ENCODE results near the gene TTC39C. TPM values are rescaled to one million over a fixed set of nuclear protein-coding genes. Genes with fewer than 3 reads are reported as not detected.
A peak's percentile ranks its signal among the peaks of the same experiment; 100 is the strongest.
"Not testable (repeated sequence)": the region's sequence is repeated elsewhere in the genome, so short reads cannot be mapped to it uniquely, and the experiment has no call there.

TTC39C gene
- total RNA-seq, 1 donor from 2014 or later = 30.1 TPM

GRCh38 chr18:24022161-24022560 is 7.6 kb downstream of the TTC39C start:
- TF ChIP-seq CTCF (IDR thresholded peaks at IDR 0.05; ENCODE audit: unreplicated experiment) = no peak
- Mint-ChIP-seq H3K9me3 (ENCODE audit: low read depth) (no peaks in the 10 kb centered on the region), H3K27ac (no peak overlapping the region), H3K36me3 (ENCODE audit: insufficient read depth) (peaks cover 2% of the 10 kb centered on the region), H3K27me3 (no peaks in the 10 kb centered on the region), H3K4me1 (ENCODE audit: low read depth) (peaks cover 8% of the 10 kb centered on the region), H3K4me3 (ENCODE audit: low read depth) (no peak overlapping the region)
- DNase-seq (ENCODE audit: low spot score, unreplicated experiment) = no peak

- Mint-ChIP-seq H3K27me3 (no peaks in the 10 kb centered on the region), H3K9me3 (ENCODE audit: low read depth) (no peaks in the 10 kb centered on the region), H3K4me1 (ENCODE audit: low read depth) (peaks cover 9% of the 10 kb centered on the region), H3K4me3 (ENCODE audit: low read depth) (no peak overlapping the region), H3K36me3 (ENCODE audit: insufficient read depth) (peaks cover 2% of the 10 kb centered on the region), H3K27ac (no peak overlapping the region)
- peak; percentile 48 for TF ChIP-seq CTCF (IDR thresholded peaks at IDR 0.05; ENCODE audit: unreplicated experiment)
- peak; percentile 12 for DNase-seq (ENCODE audit: low spot score, unreplicated experiment)
Measured at GRCh38 chr18:24023185-24023814, 8.7 kb downstream of the TTC39C start.

GRCh38 chr18:24024425-24024824 is 9.9 kb downstream of the TTC39C start:
- H3K4me1 Mint-ChIP-seq (ENCODE audit: low read depth) = peaks cover 7% of the 10 kb centered on the region
- peaks cover 2% of the 10 kb centered on the region for H3K36me3 Mint-ChIP-seq (ENCODE audit: insufficient read depth)
- no peak for DNase-seq (ENCODE audit: low spot score, unreplicated experiment)
- no peaks in the 10 kb centered on the region for H3K27me3 Mint-ChIP-seq
- no peaks in the 10 kb centered on the region for H3K9me3 Mint-ChIP-seq (ENCODE audit: low read depth)
- TF ChIP-seq CTCF (IDR thresholded peaks at IDR 0.05; ENCODE audit: unreplicated experiment) = no peak
- no peak overlapping the region for H3K27ac Mint-ChIP-seq
- no peak overlapping the region for H3K4me3 Mint-ChIP-seq (ENCODE audit: low read depth)

GRCh38 chr18:24026457-24026856 is 11.9 kb downstream of the TTC39C start:
- Mint-ChIP-seq H3K4me1 (ENCODE audit: low read depth) (peaks cover 12% of the 10 kb centered on the region), H3K27ac (no peak overlapping the region), H3K4me3 (ENCODE audit: low read depth) (no peak overlapping the region), H3K36me3 (ENCODE audit: insufficient read depth) (peaks cover 2% of the 10 kb centered on the region), H3K27me3 (peaks cover 1% of the 10 kb centered on the region), H3K9me3 (ENCODE audit: low read depth) (no peaks in the 10 kb centered on the region)
- TF ChIP-seq CTCF (IDR thresholded peaks at IDR 0.05; ENCODE audit: unreplicated experiment) = no peak
- DNase-seq (ENCODE audit: low spot score, unreplicated experiment) = no peak

DNA sequence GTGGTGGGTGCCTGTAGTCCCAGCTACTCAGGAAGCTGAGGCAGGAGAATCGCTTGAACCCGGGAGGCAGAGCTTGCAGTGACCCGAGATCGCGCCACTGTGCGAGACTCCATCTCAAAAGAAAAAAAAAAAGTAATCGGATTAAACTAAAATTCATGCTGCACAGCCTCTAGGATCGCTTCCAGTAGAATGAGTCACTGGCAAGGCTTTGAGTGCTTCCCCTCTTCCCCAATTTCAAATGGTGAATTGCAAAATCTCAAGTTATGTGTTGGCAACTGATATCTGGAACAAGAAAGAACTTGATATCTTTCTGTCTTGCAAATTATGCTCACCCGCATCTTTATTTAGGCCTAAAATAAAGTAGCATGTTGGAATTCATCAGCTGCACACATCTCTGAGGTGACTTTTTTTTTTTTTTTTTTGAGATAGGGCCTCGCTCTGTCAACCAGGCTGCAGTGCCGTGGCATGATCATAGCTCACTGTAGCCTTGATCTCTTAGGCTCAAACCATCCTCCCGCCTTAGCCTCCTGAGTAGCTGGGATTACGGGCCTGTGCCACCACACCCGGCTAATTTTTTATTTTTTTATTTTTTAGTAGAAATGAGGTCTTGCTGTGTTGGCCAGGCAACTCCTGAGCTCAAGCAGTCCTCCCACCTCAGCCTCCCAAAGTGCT is 12.7 kb downstream of the TTC39C start:
- peaks cover 2% of the 10 kb centered on the region for H3K36me3 Mint-ChIP-seq (ENCODE audit: insufficient read depth)
- TF ChIP-seq CTCF (IDR thresholded peaks at IDR 0.05; ENCODE audit: unreplicated experiment) = no peak
- H3K27ac Mint-ChIP-seq = no peak overlapping the region
- H3K4me3 Mint-ChIP-seq (ENCODE audit: low read depth) = no peak overlapping the region
- peaks cover 4% of the 10 kb centered on the region for H3K27me3 Mint-ChIP-seq
- peaks cover 12% of the 10 kb centered on the region for H3K4me1 Mint-ChIP-seq (ENCODE audit: low read depth)
- no peaks in the 10 kb centered on the region for H3K9me3 Mint-ChIP-seq (ENCODE audit: low read depth)
- no peak for DNase-seq (ENCODE audit: low spot score, unreplicated experiment)

DNA sequence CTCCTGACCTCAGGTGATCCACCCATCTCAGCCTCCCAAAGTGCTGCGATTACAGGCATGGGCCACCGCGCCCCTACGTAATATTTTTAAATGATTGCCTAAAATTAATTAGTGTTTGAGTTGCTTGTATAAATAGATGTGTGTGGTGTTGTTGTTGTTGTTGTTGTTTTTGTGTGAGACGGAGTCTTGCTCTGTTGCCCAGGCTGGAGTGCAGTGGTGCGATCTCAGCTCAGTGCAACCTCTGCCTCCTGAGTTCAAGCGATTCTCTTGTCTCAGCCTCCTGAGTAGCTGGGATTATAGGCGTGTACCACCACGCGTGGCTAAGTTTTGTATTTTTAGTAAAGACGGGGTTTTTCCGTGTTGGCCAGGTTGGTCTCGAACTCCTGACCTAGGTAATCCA is 14.4 kb downstream of the TTC39C start:
- not testable (repeated sequence) for H3K4me3 Mint-ChIP-seq (ENCODE audit: low read depth); DNase-seq (ENCODE audit: low spot score, unreplicated experiment); H3K9me3 Mint-ChIP-seq (ENCODE audit: low read depth); H3K36me3 Mint-ChIP-seq (ENCODE audit: insufficient read depth); H3K27me3 Mint-ChIP-seq; H3K27ac Mint-ChIP-seq
- peaks cover 12% of the 10 kb centered on the region for H3K4me1 Mint-ChIP-seq (ENCODE audit: low read depth)

Measured in progenitor cell of endocrine pancreas (in vitro differentiated cells).